NB4 (cell line): ENCODE data around the gene SPTLC3.

Experiments
- MYC ChIP-seq: IDR thresholded peaks from 2 replicates; pipeline ENCODE4 v1.6.1; 2011; ENCODE audit warnings: low read depth, low read length
- POLR2A ChIP-seq: IDR thresholded peaks from 2 replicates; pipeline ENCODE4 v1.6.1; 2011; ENCODE audit warnings: mild to moderate bottlenecking; ENCODE audit not compliant: insufficient read length; ENCODE audit errors: extremely low read depth
- TF ChIP-seq, protein P1 (sequence below): IDR thresholded peaks from one replicate; pipeline ENCODE4 v1.5.1; 2012; ENCODE audit warnings: low read depth, low read length
- TF ChIP-seq, protein P2 (sequence below): IDR thresholded peaks from 2 replicates; pipeline ENCODE4 v1.6.1; 2011; ENCODE audit warnings: low read depth, low read length

DNA sequence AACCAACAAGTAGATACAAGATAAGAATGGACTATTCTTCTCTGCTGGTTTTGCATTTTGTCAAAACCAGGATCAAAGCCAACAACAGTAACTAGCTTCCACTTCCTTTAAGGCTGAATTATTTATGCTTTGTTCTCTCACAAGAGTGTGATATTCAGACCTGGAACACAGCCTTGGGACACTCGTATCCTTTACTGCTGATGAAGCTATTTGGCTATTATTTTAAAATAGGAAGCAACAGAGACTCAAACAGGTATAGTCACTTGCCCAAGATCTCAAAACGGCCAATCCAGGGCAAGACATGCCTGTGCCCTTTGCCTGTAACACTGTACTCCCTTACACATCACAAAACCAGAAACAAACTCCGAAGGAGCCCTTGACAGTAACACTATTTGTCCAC is 19.9 kb downstream of the SPTLC3 start:
- TF ChIP-seq, protein P1, sequence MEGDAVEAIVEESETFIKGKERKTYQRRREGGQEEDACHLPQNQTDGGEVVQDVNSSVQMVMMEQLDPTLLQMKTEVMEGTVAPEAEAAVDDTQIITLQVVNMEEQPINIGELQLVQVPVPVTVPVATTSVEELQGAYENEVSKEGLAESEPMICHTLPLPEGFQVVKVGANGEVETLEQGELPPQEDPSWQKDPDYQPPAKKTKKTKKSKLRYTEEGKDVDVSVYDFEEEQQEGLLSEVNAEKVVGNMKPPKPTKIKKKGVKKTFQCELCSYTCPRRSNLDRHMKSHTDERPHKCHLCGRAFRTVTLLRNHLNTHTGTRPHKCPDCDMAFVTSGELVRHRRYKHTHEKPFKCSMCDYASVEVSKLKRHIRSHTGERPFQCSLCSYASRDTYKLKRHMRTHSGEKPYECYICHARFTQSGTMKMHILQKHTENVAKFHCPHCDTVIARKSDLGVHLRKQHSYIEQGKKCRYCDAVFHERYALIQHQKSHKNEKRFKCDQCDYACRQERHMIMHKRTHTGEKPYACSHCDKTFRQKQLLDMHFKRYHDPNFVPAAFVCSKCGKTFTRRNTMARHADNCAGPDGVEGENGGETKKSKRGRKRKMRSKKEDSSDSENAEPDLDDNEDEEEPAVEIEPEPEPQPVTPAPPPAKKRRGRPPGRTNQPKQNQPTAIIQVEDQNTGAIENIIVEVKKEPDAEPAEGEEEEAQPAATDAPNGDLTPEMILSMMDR, result no peak
- TF ChIP-seq POLR2A (no peak), MYC (no peak)
- TF ChIP-seq, protein P2, sequence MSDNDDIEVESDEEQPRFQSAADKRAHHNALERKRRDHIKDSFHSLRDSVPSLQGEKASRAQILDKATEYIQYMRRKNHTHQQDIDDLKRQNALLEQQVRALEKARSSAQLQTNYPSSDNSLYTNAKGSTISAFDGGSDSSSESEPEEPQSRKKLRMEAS, result no peak
